Suprapubic skin (tissue), 4 donors: ENCODE measurements around the gene TNPO2. TPM values are rescaled to one million over a fixed set of nuclear protein-coding genes. Genes with fewer than 3 reads are reported as not detected.
"Not testable (repeated sequence)": the region's sequence is repeated elsewhere in the genome, so short reads cannot be mapped to it uniquely, and the experiment has no call there.

Source experiments
- DNase-seq, 2 donors: peaks; one replicate each; pipeline ENCODE4 v3.0.0-alpha.2; 2019; ENCODE audit warnings: low spot score in 2 of 2
- H3K27ac ChIP-seq: fragments of 200-600 bp; sonication (generic); one replicate; pipeline ENCODE4 v1.5.1; 2019
- H3K27me3 ChIP-seq: fragments of 200-600 bp; sonication (generic); one replicate; pipeline ENCODE4 v1.5.1; 2019
- H3K36me3 ChIP-seq: fragments of 200-600 bp; sonication (generic); one replicate; pipeline ENCODE4 v1.5.1; 2019
- H3K4me1 ChIP-seq: fragments of 200-600 bp; sonication (generic); one replicate; pipeline ENCODE4 v1.5.1; 2019
- H3K4me3 ChIP-seq: fragments of 200-600 bp; sonication (generic); one replicate; pipeline ENCODE4 v1.5.1; 2019; ENCODE audit warnings: mild to moderate bottlenecking
- H3K9me3 ChIP-seq: fragments of 200-600 bp; sonication (generic); one replicate; pipeline ENCODE4 v1.5.1; 2019
- EP300 ChIP-seq: sonication (generic); formaldehyde crosslinking; IDR thresholded peaks from one replicate; pipeline ENCODE4 v1.6.1; 2017; ENCODE audit warnings: antibody characterized with exemption
- POLR2A ChIP-seq, 2 donors: fragments of 450-650 bp; IDR thresholded peaks; one replicate each; pipeline ENCODE4 v1.6.1; 2017; ENCODE audit warnings: antibody characterized with exemption in 2 of 2, mild to moderate bottlenecking in 2 of 2, moderate library complexity in 2 of 2
- POLR2AphosphoS5 ChIP-seq, 3 donors: sonication (generic); formaldehyde crosslinking; IDR thresholded peaks; one replicate each; pipeline ENCODE4 v1.6.1; 2017; ENCODE audit warnings: antibody characterized with exemption in 3 of 3
- WGBS: methylation state at CpG from one replicate; pipeline ENCODE4 v1.1.5; 2018; 5-methylcytosine and 5-hydroxymethylcytosine counted together
- total RNA-seq, 4 donors: library from RNA; depleted of rRNA; stranded (reverse); fragments of >200 nt; gene quantifications; one replicate each; pipeline ENCODE4 v1.1.0, GENCODE V29; 2016
- TF ChIP-seq, protein P1 (sequence below), 2 donors: fragments of 200-600 bp in 1 of 2; fragments of 450-650 bp in 1 of 2; sonication (generic) in 1 of 2; IDR thresholded peaks; one replicate each; pipeline ENCODE4 v1.5.1; 2016 to 2019; ENCODE audit warnings: antibody characterized with exemption in 2 of 2, mild to moderate bottlenecking in 1 of 2, moderate library complexity in 1 of 2

The TNPO2 gene
- total RNA-seq, 4 donors from 2014 or later, result 94.6 to 206 (median 110) TPM

DNA sequence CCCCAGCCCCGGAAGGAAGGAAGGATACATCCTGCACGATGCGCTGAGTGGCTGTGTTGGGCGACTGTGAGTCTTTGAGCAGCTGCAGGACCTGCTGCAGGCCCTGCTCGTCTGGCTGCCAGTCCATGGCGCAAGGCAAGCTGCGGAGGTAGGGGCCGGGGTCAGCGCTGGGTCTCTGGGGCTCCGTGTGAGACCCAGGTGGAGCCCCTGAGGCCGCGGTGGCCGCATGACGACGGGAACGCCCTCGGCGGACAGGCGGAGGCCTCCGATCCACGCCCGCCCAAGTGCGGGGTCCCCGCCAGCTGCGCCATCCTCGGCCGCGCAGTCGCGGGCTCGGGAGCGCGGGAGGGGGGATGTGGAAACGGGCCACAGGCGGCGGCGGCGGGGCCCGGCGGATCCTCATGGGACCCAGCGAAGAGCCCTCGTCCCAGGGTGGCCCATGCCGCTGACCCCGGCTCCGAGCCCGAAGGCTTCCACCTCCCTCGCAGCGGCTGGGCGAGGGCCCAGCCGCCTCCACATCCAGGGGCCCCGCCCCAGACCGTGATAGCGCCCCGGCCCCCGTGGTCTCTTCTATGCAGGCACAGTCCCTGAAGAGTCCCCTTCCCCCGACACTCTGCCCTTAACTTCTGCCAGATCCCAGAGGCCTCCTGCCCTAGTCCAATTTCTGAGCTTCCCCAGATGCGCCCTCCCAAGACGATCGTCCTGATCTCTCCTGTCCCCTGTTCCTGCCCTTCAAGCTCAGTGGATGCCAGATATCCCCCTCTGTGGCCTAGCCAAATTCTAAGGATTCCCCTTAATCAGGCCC lies 2.7 kb downstream of the TNPO2 start:
- peaks cover 36% of the 10 kb centered on the region for H3K4me1 ChIP-seq
- no peak for DNase-seq
- 5% methylated on average over 32 of the region's 59 CpGs for WGBS

DNA sequence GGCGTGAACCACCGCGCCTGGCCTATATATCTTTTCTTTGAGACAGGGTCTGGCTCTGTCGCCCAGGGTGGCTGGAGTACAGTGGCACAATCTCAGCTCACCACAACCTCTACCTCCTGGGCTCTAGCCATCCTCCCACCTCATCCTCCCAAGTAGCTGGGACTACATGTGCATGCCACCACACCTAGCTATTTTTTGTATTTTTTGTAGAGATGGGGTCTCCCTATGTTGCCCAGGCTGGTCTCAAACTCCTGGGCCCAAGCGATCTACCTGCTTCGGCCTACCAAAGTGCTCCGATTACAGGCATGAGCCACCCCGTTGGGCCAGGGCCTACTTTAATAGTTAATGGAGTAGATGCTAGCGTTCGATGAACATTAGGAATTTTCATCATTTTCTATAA lies 3.4 kb downstream of the TNPO2 start:
- no peak for DNase-seq
- H3K27me3 ChIP-seq, result no peaks in the 10 kb centered on the region
- TF ChIP-seq EP300 (no peak), POLR2A (IDR thresholded peaks at IDR 0.05) (no peak), POLR2AphosphoS5 (IDR thresholded peaks at IDR 0.05) (no peak)
- TF ChIP-seq, protein P1, sequence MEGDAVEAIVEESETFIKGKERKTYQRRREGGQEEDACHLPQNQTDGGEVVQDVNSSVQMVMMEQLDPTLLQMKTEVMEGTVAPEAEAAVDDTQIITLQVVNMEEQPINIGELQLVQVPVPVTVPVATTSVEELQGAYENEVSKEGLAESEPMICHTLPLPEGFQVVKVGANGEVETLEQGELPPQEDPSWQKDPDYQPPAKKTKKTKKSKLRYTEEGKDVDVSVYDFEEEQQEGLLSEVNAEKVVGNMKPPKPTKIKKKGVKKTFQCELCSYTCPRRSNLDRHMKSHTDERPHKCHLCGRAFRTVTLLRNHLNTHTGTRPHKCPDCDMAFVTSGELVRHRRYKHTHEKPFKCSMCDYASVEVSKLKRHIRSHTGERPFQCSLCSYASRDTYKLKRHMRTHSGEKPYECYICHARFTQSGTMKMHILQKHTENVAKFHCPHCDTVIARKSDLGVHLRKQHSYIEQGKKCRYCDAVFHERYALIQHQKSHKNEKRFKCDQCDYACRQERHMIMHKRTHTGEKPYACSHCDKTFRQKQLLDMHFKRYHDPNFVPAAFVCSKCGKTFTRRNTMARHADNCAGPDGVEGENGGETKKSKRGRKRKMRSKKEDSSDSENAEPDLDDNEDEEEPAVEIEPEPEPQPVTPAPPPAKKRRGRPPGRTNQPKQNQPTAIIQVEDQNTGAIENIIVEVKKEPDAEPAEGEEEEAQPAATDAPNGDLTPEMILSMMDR (IDR thresholded peaks at IDR 0.05), result no peak
- peak overlapping the region; percentile 81 for H3K4me3 ChIP-seq
- peak overlapping the region; percentile 95 for H3K27ac ChIP-seq
- H3K9me3 ChIP-seq, result no peaks in the 10 kb centered on the region
- WGBS, result 87% methylated on average over 10 of the region's 10 CpGs
- H3K4me1 ChIP-seq, result peaks cover 36% of the 10 kb centered on the region
- H3K36me3 ChIP-seq, result peaks cover 37% of the 10 kb centered on the region

More for the DNA sequence above, 2.7 kb downstream of the TNPO2 start:
- Histone ChIP-seq H3K9me3 (no peaks in the 10 kb centered on the region), H3K27ac (peak overlapping the region; percentile 95), H3K27me3 (no peaks in the 10 kb centered on the region), H3K36me3 (peaks cover 30% of the 10 kb centered on the region), H3K4me3 (peak overlapping the region; percentile 81)
- no peak for TF ChIP-seq POLR2A (IDR thresholded peaks at IDR 0.05)

DNA sequence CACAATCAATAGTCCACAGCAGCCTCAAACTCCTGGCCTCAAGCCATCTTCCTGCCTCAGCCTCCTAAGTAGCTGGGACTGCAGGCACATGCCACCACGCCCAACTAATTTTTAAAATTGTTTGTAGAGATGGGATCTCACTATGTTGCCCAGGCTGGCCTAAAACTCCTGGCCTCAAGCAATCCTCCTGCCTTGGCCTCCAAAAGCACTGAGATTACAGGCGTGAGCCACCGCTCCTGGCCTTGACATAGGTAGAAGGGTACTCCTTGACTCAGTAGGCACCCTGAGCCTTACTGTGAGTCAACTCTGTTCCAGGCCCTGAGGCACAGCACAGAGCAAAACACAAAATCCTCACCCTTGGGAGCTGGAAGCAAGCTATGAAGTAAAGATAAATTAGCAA lies 7.8 kb downstream of the TNPO2 start:
- TF ChIP-seq, protein P1 (IDR thresholded peaks at IDR 0.05), result no peak
- TF ChIP-seq POLR2A (IDR thresholded peaks at IDR 0.05) (no peak), EP300 (no peak), POLR2AphosphoS5 (IDR thresholded peaks at IDR 0.05) (no peak)
- Histone ChIP-seq H3K4me3 (no peak overlapping the region), H3K36me3 (peaks cover 77% of the 10 kb centered on the region), H3K27me3 (no peaks in the 10 kb centered on the region), H3K9me3 (no peaks in the 10 kb centered on the region), H3K4me1 (peaks cover 16% of the 10 kb centered on the region), H3K27ac (no peak overlapping the region)
- DNase-seq, result no peak
- 90% methylated on average over 3 of the region's 3 CpGs for WGBS

DNA sequence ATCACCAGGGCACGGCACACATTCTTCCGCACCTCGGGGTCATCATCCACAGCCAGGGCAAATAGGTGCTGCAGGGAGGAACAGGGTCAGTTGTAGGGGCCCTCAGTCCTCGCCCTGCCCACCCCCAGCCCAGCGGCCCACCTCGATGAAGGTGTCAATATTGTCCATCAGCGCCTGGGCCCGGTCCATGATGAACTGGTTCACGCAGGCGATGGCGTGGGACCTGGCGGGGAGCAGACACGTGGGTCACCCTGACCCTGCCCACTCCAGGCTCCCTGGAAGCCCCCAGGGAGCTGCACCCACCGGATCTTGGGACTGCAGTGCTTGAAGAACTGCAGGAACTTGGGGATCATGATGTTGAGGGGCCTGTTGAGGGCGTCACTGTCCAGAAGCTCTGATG lies 8.6 kb downstream of the TNPO2 start:
- TF ChIP-seq POLR2AphosphoS5 (IDR thresholded peaks at IDR 0.05) (no peak), POLR2A (IDR thresholded peaks at IDR 0.05) (no peak), EP300 (no peak)
- TF ChIP-seq, protein P1 (IDR thresholded peaks at IDR 0.05), result no peak

DNA sequence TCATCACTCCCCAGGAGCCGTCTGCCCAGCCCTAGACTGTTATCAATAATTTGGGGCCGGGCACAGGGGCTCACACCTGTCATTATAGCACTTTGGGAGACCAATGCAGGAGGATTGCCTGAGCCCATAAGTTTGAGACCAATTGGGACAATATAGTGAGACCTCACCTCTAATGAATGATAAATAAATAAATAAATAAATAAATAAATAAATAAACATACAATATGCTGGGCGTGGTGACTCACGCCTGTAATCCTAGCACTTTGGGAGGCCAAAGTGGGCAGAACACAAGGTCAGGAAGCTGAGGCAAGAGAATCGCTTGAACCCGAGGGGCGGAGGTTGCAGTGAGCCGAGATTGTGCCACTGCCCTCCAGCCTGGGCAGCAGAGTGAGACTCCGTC lies 10.4 kb downstream of the TNPO2 start:
- H3K27me3 ChIP-seq, H3K4me1 ChIP-seq, H3K27ac ChIP-seq, H3K4me3 ChIP-seq, DNase-seq, H3K9me3 ChIP-seq: not testable (repeated sequence)
- H3K36me3 ChIP-seq, result peaks cover 93% of the 10 kb centered on the region
- 92% methylated on average over 9 of the region's 9 CpGs for WGBS

More for the DNA sequence above, 8.6 kb downstream of the TNPO2 start:
- H3K4me1 ChIP-seq, result peaks cover 8% of the 10 kb centered on the region
- H3K27me3 ChIP-seq, result no peaks in the 10 kb centered on the region
- H3K4me3 ChIP-seq, result no peak overlapping the region
- no peak overlapping the region for H3K27ac ChIP-seq
- no CpG with 5 or more reads among the region's 15 CpGs for WGBS
- no peaks in the 10 kb centered on the region for H3K9me3 ChIP-seq
- no peak for DNase-seq
- peaks cover 85% of the 10 kb centered on the region for H3K36me3 ChIP-seq

DNA sequence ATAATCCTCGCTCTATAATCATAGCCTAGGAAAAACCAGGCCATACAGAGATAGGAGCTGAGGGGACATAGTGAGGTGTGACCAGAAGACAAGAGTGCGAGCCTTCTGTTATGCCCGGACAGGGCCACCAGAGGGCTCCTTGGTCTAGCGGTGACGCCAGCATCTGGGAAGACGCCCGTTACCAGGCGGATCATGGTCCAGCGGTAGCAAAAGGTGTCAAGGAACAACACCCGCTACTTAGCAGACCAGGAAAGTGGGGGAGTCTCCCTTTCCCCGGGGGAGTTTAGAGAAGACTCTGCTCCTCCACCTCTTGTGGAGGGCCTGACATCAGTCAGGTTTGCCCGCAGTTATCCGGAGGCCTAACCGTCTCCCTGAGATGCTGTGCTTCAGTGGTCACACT lies 11.7 kb downstream of the TNPO2 start:
- WGBS, result 73% methylated on average over 7 of the region's 14 CpGs
- not testable (repeated sequence) for H3K9me3 ChIP-seq, H3K27me3 ChIP-seq, DNase-seq, H3K27ac ChIP-seq, H3K4me1 ChIP-seq, H3K4me3 ChIP-seq
- peaks cover 93% of the 10 kb centered on the region for H3K36me3 ChIP-seq
- TF ChIP-seq, protein P1 (IDR thresholded peaks at IDR 0.05), result peak in 1 of 2 donors; percentile 37
